Activated T-cell treated with anti-CD3 and anti-CD28 coated beads, Interleukin-2, amount 50 U/mL, for 4 hours (primary cell): ENCODE results near the gene SLC2A10. TPM values are rescaled to one million over a fixed set of nuclear protein-coding genes. Genes with fewer than 3 reads are reported as not detected.

Source experiments
- ATAC-seq, 2 donors: fragments of 200-7000 bp; cut with Tn5 transposase; one replicate each; pipeline ENCODE4 v1.10.0; 2021
- DNase-seq: peaks from one replicate; pipeline ENCODE4 v3.0.0-alpha.2; 2020
- H3K27me3 Mint-ChIP-seq: one replicate; pipeline ENCODE4 v1.8.0; 2021; ENCODE audit warnings: low read depth, mixed read lengths
- H3K36me3 Mint-ChIP-seq: one replicate; pipeline ENCODE4 v1.8.0; 2022; ENCODE audit warnings: mixed read lengths; ENCODE audit not compliant: insufficient read depth
- H3K4me1 Mint-ChIP-seq: one replicate; pipeline ENCODE4 v1.8.0; 2021; ENCODE audit warnings: low read depth, mixed read lengths
- H3K4me3 Mint-ChIP-seq: one replicate; pipeline ENCODE4 v1.8.0; 2021; ENCODE audit warnings: mild to moderate bottlenecking, moderate library complexity, mixed read lengths
- H3K9me3 Mint-ChIP-seq: one replicate; pipeline ENCODE4 v1.8.0; 2021; ENCODE audit warnings: mixed read lengths
- total RNA-seq, 3 donors: library from RNA; stranded (reverse); gene quantifications; one replicate each; pipeline ENCODE4 v1.2.1, GENCODE V29; 2021

The SLC2A10 gene
- total RNA-seq, 3 donors from 2014 or later = not detected

- Mint-ChIP-seq H3K4me3 (peak overlapping the region; percentile 89), H3K4me1 (peaks cover 41% of the 10 kb centered on the region), H3K36me3 (peaks cover 15% of the 10 kb centered on the region), H3K9me3 (no peaks in the 10 kb centered on the region), H3K27me3 (no peaks in the 10 kb centered on the region)
- DNase-seq (no peak), ATAC-seq (no peak)
Measured at GRCh38 chr20:46689754-46690085, 19.7 kb upstream of the SLC2A10 start.

- peaks cover 36% of the 10 kb centered on the region for H3K4me1 Mint-ChIP-seq
- peaks cover 11% of the 10 kb centered on the region for H3K36me3 Mint-ChIP-seq
- ATAC-seq = no peak
- no peaks in the 10 kb centered on the region for H3K9me3 Mint-ChIP-seq
- H3K27me3 Mint-ChIP-seq = no peaks in the 10 kb centered on the region
- no peak for DNase-seq
- peak overlapping the region; percentile 89 for H3K4me3 Mint-ChIP-seq
Measured at GRCh38 chr20:46690219-46691106, 19.0 kb upstream of the SLC2A10 start.

- no peaks in the 10 kb centered on the region for H3K9me3 Mint-ChIP-seq
- H3K4me3 Mint-ChIP-seq = no peak overlapping the region
Measured at GRCh38 chr20:46691196-46691595, 18.3 kb upstream of the SLC2A10 start.

GRCh38 chr20:46694484-46694883, 15.0 kb upstream of the SLC2A10 start:
- DNase-seq = no peak
- peaks cover 6% of the 10 kb centered on the region for H3K27me3 Mint-ChIP-seq
- H3K36me3 Mint-ChIP-seq = no peaks in the 10 kb centered on the region
- H3K4me1 Mint-ChIP-seq = peaks cover 10% of the 10 kb centered on the region
- no peaks in the 10 kb centered on the region for H3K9me3 Mint-ChIP-seq
- no peak for ATAC-seq
- H3K4me3 Mint-ChIP-seq = no peak overlapping the region

More at GRCh38 chr20:46691196-46691595, 18.3 kb upstream of the SLC2A10 start:
- Mint-ChIP-seq H3K36me3 (peaks cover 6% of the 10 kb centered on the region), H3K4me1 (peaks cover 31% of the 10 kb centered on the region), H3K27me3 (no peaks in the 10 kb centered on the region)
- ATAC-seq (no peak), DNase-seq (no peak)

- no peak for ATAC-seq
- Mint-ChIP-seq H3K9me3 (no peaks in the 10 kb centered on the region), H3K27me3 (peaks cover 15% of the 10 kb centered on the region), H3K4me1 (peaks cover 5% of the 10 kb centered on the region), H3K36me3 (no peaks in the 10 kb centered on the region), H3K4me3 (no peak overlapping the region)
- no peak for DNase-seq
Measured at GRCh38 chr20:46695892-46696291, 13.6 kb upstream of the SLC2A10 start.

DNA sequence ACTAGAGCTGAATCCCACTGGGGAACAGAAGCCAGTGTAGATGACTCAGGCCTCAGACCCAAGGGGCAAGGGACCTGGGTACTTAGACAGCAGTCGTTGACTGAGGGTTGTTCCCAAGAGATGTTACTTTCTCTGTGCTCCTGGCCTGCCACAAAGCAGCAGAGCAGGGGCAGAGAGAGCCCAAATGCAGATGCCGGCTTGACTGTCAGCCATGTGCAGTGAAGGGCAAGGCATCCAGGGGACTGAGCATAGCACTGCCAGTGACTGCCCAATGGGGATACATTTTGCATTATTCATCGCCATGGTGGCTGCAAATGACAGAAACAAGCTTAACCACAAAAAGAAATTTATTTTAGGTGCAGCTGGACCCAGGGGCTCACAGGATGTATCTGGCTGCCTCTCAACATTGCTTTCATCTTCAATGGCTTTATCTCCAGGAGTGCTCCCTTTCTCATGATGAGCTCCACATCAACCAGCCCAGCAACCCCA, 12.6 kb upstream of the SLC2A10 start:
- peaks cover 18% of the 10 kb centered on the region for H3K27me3 Mint-ChIP-seq
- H3K4me1 Mint-ChIP-seq = peaks cover 5% of the 10 kb centered on the region
- H3K4me3 Mint-ChIP-seq = no peak overlapping the region
- no peaks in the 10 kb centered on the region for H3K9me3 Mint-ChIP-seq
- ATAC-seq (no peak), DNase-seq (no peak)
- no peaks in the 10 kb centered on the region for H3K36me3 Mint-ChIP-seq

GRCh38 chr20:46698788-46699187, 10.7 kb upstream of the SLC2A10 start:
- DNase-seq (no peak), ATAC-seq (no peak)
- no peaks in the 10 kb centered on the region for H3K9me3 Mint-ChIP-seq
- peaks cover 23% of the 10 kb centered on the region for H3K27me3 Mint-ChIP-seq
- H3K4me1 Mint-ChIP-seq = peaks cover 5% of the 10 kb centered on the region
- no peaks in the 10 kb centered on the region for H3K36me3 Mint-ChIP-seq
- H3K4me3 Mint-ChIP-seq = no peak overlapping the region

GRCh38 chr20:46699651-46700359, 9.6 kb upstream of the SLC2A10 start:
- H3K4me1 Mint-ChIP-seq = no peaks in the 10 kb centered on the region

DNA sequence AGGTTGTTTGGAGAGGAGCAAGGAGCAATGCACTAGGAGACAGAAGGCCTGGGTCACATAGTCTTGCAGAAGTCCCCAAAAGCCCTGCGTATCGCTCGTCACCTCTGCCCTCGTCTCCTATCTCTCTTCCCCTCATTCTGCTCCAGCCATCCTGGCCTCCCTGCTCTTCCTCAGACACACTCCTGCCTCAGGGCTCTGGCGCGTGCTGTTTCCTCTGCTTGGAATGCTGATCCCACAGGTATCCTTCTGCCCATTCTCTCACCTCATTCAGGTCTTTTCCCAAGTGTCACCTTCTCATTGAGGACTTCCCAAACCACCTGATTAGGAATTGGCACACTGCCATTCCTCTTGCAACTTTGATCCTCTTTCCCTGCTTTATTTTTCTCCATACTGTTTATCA, 9.0 kb upstream of the SLC2A10 start:
- DNase-seq (no peak), ATAC-seq (no peak)
- peaks cover 31% of the 10 kb centered on the region for H3K27me3 Mint-ChIP-seq
- H3K4me1 Mint-ChIP-seq = no peaks in the 10 kb centered on the region
- H3K36me3 Mint-ChIP-seq = no peaks in the 10 kb centered on the region
- peaks cover 5% of the 10 kb centered on the region for H3K9me3 Mint-ChIP-seq
- H3K4me3 Mint-ChIP-seq = no peak overlapping the region

More at GRCh38 chr20:46699651-46700359, 9.6 kb upstream of the SLC2A10 start:
- H3K27me3 Mint-ChIP-seq = peaks cover 29% of the 10 kb centered on the region
- no peaks in the 10 kb centered on the region for H3K9me3 Mint-ChIP-seq
- H3K4me3 Mint-ChIP-seq = no peak overlapping the region
- DNase-seq (no peak), ATAC-seq (no peak)
- H3K36me3 Mint-ChIP-seq = no peaks in the 10 kb centered on the region

GRCh38 chr20:46701057-46701456, 8.4 kb upstream of the SLC2A10 start:
- Mint-ChIP-seq H3K4me1 (no peaks in the 10 kb centered on the region), H3K36me3 (no peaks in the 10 kb centered on the region), H3K4me3 (no peak overlapping the region), H3K27me3 (peaks cover 35% of the 10 kb centered on the region), H3K9me3 (peaks cover 6% of the 10 kb centered on the region)
- ATAC-seq = no peak
- DNase-seq = no peak

GRCh38 chr20:46701556-46701955, 7.9 kb upstream of the SLC2A10 start:
- H3K4me3 Mint-ChIP-seq = no peak overlapping the region
- H3K4me1 Mint-ChIP-seq = no peaks in the 10 kb centered on the region
- peaks cover 35% of the 10 kb centered on the region for H3K27me3 Mint-ChIP-seq
- DNase-seq = no peak
- peaks cover 11% of the 10 kb centered on the region for H3K9me3 Mint-ChIP-seq
- no peaks in the 10 kb centered on the region for H3K36me3 Mint-ChIP-seq
- no peak for ATAC-seq

DNA sequence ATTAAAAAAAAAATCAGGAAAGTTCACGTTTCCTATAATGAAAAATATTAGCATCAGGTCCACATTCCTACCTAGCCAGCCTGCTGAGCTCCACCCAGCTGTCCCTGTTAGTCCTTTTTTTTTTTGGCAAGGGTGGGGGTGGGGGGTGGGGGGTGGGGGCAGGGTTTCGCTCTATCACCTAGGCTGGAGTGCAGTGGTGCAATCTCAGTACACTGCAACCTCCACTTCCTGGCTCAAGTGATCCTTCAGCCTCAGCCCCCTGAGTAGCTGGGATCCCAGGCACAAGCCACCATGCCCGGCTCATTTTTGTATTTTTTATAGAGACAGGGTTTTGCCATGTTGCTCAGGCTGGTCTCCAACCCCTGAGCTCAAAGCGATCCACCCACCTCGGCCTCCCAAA, 7.5 kb upstream of the SLC2A10 start:
- Mint-ChIP-seq H3K36me3 (no peaks in the 10 kb centered on the region), H3K4me3 (no peak overlapping the region), H3K9me3 (peaks cover 15% of the 10 kb centered on the region), H3K4me1 (no peaks in the 10 kb centered on the region), H3K27me3 (peaks cover 35% of the 10 kb centered on the region)
- DNase-seq = no peak
- no peak for ATAC-seq

DNA sequence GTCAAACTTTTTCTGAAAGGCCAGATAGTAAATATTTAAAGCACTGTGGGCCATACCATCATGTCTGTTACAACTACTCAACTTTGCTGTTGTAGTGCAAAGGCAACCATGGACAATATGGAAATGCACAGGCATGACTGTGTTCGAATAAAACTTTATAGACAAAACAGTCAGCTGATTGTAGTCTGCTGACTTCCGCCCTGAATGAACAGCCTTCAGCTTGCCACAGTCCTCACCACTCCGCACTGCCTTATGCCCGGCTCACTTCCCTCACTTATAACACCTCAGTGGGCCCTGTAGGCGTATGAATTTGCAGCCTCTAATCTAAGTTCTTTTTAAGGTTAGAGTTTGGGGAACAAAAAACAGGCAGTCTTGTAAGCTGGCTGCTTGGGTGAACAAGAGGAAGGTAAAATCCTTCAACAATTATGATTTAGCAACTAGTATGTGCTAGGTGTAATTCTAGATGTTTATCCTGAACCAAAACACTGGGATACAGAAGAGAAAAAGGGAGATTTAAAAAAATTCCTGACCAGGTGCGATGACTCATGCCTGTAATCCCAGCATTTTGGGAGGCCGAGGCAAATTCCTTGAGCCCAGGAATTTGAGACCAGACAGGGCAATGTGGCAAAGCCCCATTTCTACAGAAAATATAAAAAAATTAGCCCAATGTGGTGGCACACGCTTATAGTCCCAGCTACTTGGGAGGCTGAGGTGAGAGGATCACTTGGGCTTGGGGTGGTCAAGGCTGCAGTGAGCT, 6.8 kb upstream of the SLC2A10 start:
- no peak overlapping the region for H3K4me3 Mint-ChIP-seq
- H3K9me3 Mint-ChIP-seq = peaks cover 15% of the 10 kb centered on the region
- H3K36me3 Mint-ChIP-seq = no peaks in the 10 kb centered on the region
- no peak for ATAC-seq
- peaks cover 33% of the 10 kb centered on the region for H3K27me3 Mint-ChIP-seq
- no peak for DNase-seq
- H3K4me1 Mint-ChIP-seq = no peaks in the 10 kb centered on the region

DNA sequence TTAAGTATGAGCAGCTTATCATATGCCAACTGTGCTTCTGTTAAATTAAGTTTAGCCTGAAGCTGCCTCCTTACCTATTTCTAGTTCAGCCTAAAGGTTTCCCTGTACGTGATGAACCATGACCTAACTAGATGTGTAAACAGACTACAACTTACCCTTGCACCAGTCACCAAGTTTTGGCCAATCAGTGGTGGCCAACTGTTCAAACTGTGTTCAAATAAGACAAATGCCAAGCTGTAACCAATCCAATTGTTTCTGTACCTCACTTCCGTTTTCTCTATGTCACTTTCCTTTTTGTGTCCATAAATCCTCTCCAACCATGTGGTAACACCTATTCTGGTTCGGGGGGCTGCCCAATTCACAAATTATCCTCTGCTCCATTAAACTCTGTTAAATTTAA, 6.0 kb upstream of the SLC2A10 start:
- Mint-ChIP-seq H3K27me3 (peaks cover 40% of the 10 kb centered on the region), H3K4me1 (no peaks in the 10 kb centered on the region), H3K9me3 (peaks cover 15% of the 10 kb centered on the region), H3K36me3 (no peaks in the 10 kb centered on the region), H3K4me3 (no peak overlapping the region)
- no peak for DNase-seq
- ATAC-seq = no peak
